CD4-positive, alpha-beta T cell (primary cell): ENCODE results near the gene SKOR1. TPM values are rescaled to one million over a fixed set of nuclear protein-coding genes. Genes with fewer than 3 reads are reported as not detected.
A peak's percentile ranks its signal among the peaks of the same experiment; 100 is the strongest.

ENCODE experiments used
- ATAC-seq: fragments of 200-7000 bp; cut with Tn5 transposase; one replicate; pipeline ENCODE4 v1.10.0; 2022; ENCODE audit warnings: mild to moderate bottlenecking; ENCODE audit not compliant: poor library complexity
- CTCF ChIA-PET: fragments of 350-600 bp; sonication (Branson Sonifier 250); formaldehyde crosslinking; loops from one replicate; lab custom pipeline; 2021; ENCODE audit warnings: antibody characterized with exemption, inconsistent platforms; lab: Charles Lee
- POLR2A ChIA-PET: fragments of 350-600 bp; sonication (Branson Sonifier 250); formaldehyde crosslinking; loops from one replicate; lab custom pipeline; 2021; ENCODE audit warnings: antibody characterized with exemption, inconsistent platforms; lab: Charles Lee
- DNase-seq, 14 experiments: peaks; one replicate each; pipeline ENCODE4 v3.0.0-alpha.2; 2013 to 2020; ENCODE audit warnings: mixed read lengths in 2 of 14
- H3K27ac ChIP-seq, 2 donors: one replicate each; pipeline versions ENCODE4 v1.5.1 to v1.7.0; 2013; ENCODE audit warnings: low read length in 2 of 2, low read depth in 1 of 2, mild to moderate bottlenecking in 1 of 2
- H3K27me3 ChIP-seq, 2 experiments: 1 replicate in 1 of 2; 2 replicates in 1 of 2; pipeline versions ENCODE4 v1.6.1 to v1.7.0; 2013; ENCODE audit warnings: low read length in 2 of 2, control low read depth in 1 of 2, mild to moderate bottlenecking in 1 of 2, moderate library complexity in 1 of 2; ENCODE audit not compliant: insufficient read depth in 2 of 2, control insufficient read depth in 1 of 2
- H3K36me3 ChIP-seq: one replicate; pipeline ENCODE4 v1.6.1; 2013; ENCODE audit warnings: low read length, control low read depth; ENCODE audit not compliant: insufficient read depth
- H3K4me1 ChIP-seq: one replicate; pipeline ENCODE4 v1.6.1; 2013; ENCODE audit warnings: low read length, control low read depth; ENCODE audit not compliant: insufficient read depth
- H3K4me3 ChIP-seq: one replicate; pipeline ENCODE4 v1.5.1; 2013; ENCODE audit warnings: mild to moderate bottlenecking, low read length, moderate library complexity
- H3K9me3 ChIP-seq, 2 experiments: 1 replicate in 1 of 2; 2 replicates in 1 of 2; pipeline versions ENCODE4 v1.6.1 to v1.7.0; 2013; ENCODE audit warnings: low read length in 2 of 2, mild to moderate bottlenecking in 2 of 2, control low read depth in 1 of 2, moderate library complexity in 1 of 2; ENCODE audit not compliant: control insufficient read depth in 1 of 2, insufficient read depth in 1 of 2
- H3K27ac Mint-ChIP-seq: one replicate; pipeline ENCODE4 v1.8.0; 2020; ENCODE audit warnings: mixed read lengths
- H3K27me3 Mint-ChIP-seq: one replicate; pipeline ENCODE4 v1.8.0; 2021; ENCODE audit warnings: mixed read lengths
- H3K36me3 Mint-ChIP-seq: one replicate; pipeline ENCODE4 v1.8.0; 2021; ENCODE audit warnings: low read depth, mixed read lengths
- H3K4me1 Mint-ChIP-seq: one replicate; pipeline ENCODE4 v1.8.0; 2021; ENCODE audit warnings: low read depth, mixed read lengths
- H3K4me3 Mint-ChIP-seq: one replicate; pipeline ENCODE4 v1.8.0; 2020; ENCODE audit warnings: mild to moderate bottlenecking, mixed read lengths
- H3K9me3 Mint-ChIP-seq: one replicate; pipeline ENCODE4 v1.8.0; 2020; ENCODE audit warnings: mixed read lengths
- intact Hi-C, 2 experiments: fragments of 100-400 bp; cut with DNase I in 1 of 2; cut with micrococcal nuclease in 1 of 2; formaldehyde crosslinking; loops; one replicate each; pipeline versions ENCODE4 v1.15.1 to v1.9.0; 2023 to 2025; cut with DNase I, micrococcal nuclease
- total RNA-seq, 174 experiments: library from RNA in 2 of 174; stranded (reverse) in 2 of 174; gene quantifications; one replicate each; pipeline ENCODE4 v1.2.3 and lab custom pipeline; 2021 to 2026
- TF ChIP-seq, protein P1 (sequence below): fragments of 200-600 bp; IDR thresholded peaks from one replicate; pipeline ENCODE4 v1.8.0; 2022; ENCODE audit warnings: antibody characterized with exemption, mild to moderate bottlenecking

Gene SKOR1
- total RNA-seq, 2 experiments from 2014 or later = 1.8 to 2.2 TPM

DNA sequence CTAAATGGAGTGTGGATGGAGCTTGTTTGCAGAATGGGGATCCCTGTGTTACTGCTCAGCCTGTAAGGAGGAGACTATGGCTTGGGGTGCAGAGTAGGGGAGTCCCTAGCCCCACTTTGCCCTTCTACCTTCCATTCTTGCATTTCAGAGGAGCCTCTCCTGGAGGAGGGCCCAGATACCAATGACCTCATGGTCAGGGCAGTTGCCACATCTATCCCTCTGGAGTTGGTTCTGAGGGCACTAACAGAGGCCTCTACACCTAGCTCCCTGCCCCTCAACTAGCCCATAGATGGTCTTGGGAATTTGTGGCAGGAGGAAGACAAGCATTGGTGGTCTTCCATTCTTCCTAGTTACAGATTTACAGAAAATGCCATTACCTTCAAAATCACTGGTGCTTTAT is 6.1 kb downstream of the SKOR1 start:
- Mint-ChIP-seq H3K4me3 (peak overlapping the region; percentile 21), H3K4me1 (peaks cover 57% of the 10 kb centered on the region), H3K27ac (no peak overlapping the region), H3K9me3 (no peaks in the 10 kb centered on the region), H3K27me3 (peaks cover 84% of the 10 kb centered on the region), H3K36me3 (no peaks in the 10 kb centered on the region)
- Histone ChIP-seq H3K4me3 (no peak overlapping the region), H3K4me1 (peaks cover 75% of the 10 kb centered on the region), H3K36me3 (no peaks in the 10 kb centered on the region), H3K27ac (no peak overlapping the region), H3K27me3 (peaks cover 74 to 92% of the 10 kb centered on the region in 2 experiments), H3K9me3 (peaks cover 0 to 53% of the 10 kb centered on the region in 2 experiments)
- ATAC-seq (no peak), DNase-seq (no peak)
- POLR2A ChIA-PET = interaction anchor here (1.5 kb wide), 1 partner anchor 40 kb away, joined by 3 read pairs; no protein-coding TSS in a partner anchor
- intact Hi-C loops = loop anchor here (10.0 kb wide), 3 partner anchors 287 to 587 kb away; partner anchors contain the start of gene MAP2K5 (in 1 of the 2)
- CTCF ChIA-PET = no interaction called here
- TF ChIP-seq, protein P1, sequence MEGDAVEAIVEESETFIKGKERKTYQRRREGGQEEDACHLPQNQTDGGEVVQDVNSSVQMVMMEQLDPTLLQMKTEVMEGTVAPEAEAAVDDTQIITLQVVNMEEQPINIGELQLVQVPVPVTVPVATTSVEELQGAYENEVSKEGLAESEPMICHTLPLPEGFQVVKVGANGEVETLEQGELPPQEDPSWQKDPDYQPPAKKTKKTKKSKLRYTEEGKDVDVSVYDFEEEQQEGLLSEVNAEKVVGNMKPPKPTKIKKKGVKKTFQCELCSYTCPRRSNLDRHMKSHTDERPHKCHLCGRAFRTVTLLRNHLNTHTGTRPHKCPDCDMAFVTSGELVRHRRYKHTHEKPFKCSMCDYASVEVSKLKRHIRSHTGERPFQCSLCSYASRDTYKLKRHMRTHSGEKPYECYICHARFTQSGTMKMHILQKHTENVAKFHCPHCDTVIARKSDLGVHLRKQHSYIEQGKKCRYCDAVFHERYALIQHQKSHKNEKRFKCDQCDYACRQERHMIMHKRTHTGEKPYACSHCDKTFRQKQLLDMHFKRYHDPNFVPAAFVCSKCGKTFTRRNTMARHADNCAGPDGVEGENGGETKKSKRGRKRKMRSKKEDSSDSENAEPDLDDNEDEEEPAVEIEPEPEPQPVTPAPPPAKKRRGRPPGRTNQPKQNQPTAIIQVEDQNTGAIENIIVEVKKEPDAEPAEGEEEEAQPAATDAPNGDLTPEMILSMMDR = no peak

DNA sequence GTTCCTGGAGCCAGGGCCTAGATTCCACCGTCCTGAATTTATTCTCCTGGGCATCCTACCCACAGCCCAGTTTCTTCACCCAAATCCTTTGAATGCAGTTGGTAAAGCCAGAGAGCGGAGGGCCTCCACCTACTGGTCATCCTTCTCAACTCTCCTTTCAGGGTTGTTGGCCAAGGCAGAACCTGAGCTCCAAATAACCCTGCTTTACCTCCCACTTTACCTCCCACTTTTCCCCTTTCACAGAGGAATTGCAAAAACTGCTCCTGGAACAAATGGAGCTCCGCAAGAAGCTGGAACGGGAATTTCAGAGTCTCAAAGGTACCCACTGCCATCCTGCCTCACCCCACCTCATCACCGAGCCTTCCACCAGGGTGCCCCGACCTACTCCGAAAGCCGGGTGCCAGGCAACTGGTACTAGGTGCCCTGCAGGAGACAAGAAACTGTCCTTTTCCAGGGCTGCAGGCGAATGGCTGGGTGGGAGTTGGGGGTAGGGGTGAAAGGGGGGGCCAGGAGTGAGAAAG is 6.8 kb downstream of the SKOR1 start:
- H3K27me3 ChIP-seq = peaks cover 74 to 87% of the 10 kb centered on the region in 2 experiments
- H3K36me3 Mint-ChIP-seq = no peaks in the 10 kb centered on the region
- peaks cover 74% of the 10 kb centered on the region for H3K4me1 ChIP-seq
- peaks cover 0 to 51% of the 10 kb centered on the region in 2 experiments for H3K9me3 ChIP-seq
- H3K4me3 ChIP-seq = no peak overlapping the region
- ChIA-PET CTCF (interaction anchor here (0.9 to 1.4 kb wide), 2 partner anchors 8 to 375 kb away, joined by 3 to 4 read pairs; no protein-coding TSS in a partner anchor), POLR2A (interaction anchor here (1.5 kb wide), 1 partner anchor 41 kb away, joined by 3 read pairs; no protein-coding TSS in a partner anchor)
- no peak for DNase-seq
- TF ChIP-seq, protein P1 = no peak
- H3K27me3 Mint-ChIP-seq = peaks cover 84% of the 10 kb centered on the region
- no peak for ATAC-seq
- H3K36me3 ChIP-seq = no peaks in the 10 kb centered on the region
- no peak overlapping the region for H3K27ac Mint-ChIP-seq
- H3K27ac ChIP-seq = no peak overlapping the region
- peaks cover 58% of the 10 kb centered on the region for H3K4me1 Mint-ChIP-seq
- H3K4me3 Mint-ChIP-seq = no peak overlapping the region
- no peaks in the 10 kb centered on the region for H3K9me3 Mint-ChIP-seq
- intact Hi-C loops = loop anchor here (10.0 kb wide), 3 partner anchors 287 to 587 kb away; partner anchors contain the start of gene MAP2K5 (in 1 of the 2)

DNA sequence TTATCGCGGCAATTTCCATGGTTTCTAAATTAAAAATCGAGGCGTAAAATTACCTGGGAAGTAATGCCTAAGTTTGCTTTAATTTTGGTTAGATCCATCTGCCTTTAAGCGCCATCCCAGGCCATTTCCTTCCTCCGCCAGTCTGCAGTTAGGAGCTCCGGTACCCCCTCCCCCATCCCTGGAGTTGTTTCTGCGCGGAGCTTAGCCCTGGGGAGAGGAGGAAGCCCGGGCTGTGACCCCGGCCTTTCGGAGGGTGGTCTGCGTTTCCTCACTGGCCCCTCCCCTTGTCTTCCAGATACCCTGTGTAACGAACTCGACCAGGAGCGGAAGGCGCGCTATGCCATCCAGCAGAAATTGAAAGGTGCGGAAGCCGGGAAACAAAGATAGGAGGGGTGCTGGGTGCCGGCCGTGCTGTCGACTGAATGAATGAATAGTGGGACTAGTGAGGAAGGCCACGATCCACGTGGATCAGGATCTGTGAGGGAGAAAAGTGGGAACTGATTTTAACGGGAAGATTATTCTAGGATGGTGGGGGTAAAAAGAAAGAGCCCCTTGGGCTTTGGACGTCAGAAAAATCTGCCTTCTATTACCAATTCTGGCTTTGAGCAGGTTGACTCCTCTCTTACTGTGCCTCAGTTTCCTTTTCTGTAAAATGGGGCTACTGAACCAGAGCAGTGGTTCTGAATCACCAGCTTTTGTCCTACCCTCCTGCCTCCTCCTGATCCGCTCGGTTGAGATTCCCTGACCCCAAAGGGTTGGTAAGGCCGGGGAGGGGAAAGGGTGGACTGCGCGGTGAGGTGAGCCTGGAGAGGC is 7.8 kb downstream of the SKOR1 start:
- ChIA-PET POLR2A (interaction anchor here (1.0 to 1.5 kb wide), 3 partner anchors 18 to 48 kb away, joined by 3 read pairs; no protein-coding TSS in a partner anchor), CTCF (interaction anchor here (1.4 to 3.2 kb wide), 2 partner anchors 9 to 376 kb away, joined by 4 to 16 read pairs; no protein-coding TSS in a partner anchor)
- peak overlapping the region; percentile 59 for H3K4me3 ChIP-seq
- no peaks in the 10 kb centered on the region for H3K36me3 ChIP-seq
- H3K4me1 ChIP-seq = peaks cover 70% of the 10 kb centered on the region
- DNase-seq (peak in 1 of 14 experiments; percentile 25), ATAC-seq (no peak)
- Mint-ChIP-seq H3K4me3 (peak overlapping the region; percentile 77), H3K36me3 (no peaks in the 10 kb centered on the region), H3K27me3 (peaks cover 83% of the 10 kb centered on the region), H3K27ac (no peak overlapping the region), H3K4me1 (peaks cover 64% of the 10 kb centered on the region), H3K9me3 (no peaks in the 10 kb centered on the region)
- peaks cover 73 to 80% of the 10 kb centered on the region in 2 experiments for H3K27me3 ChIP-seq
- TF ChIP-seq, protein P1 = no peak
- intact Hi-C loops = loop anchor here (10.0 kb wide), 3 partner anchors 288 to 588 kb away; partner anchors contain the start of gene MAP2K5 (in 1 of the 2)
- H3K27ac ChIP-seq = no peak overlapping the region
- peaks cover 0 to 50% of the 10 kb centered on the region in 2 experiments for H3K9me3 ChIP-seq
